Ovary (tissue), 9 donors: Measurements from ENCODE around the gene PXK. TPM values are rescaled to one million over a fixed set of nuclear protein-coding genes. Genes with fewer than 3 reads are reported as not detected.

Experiments used
- DNase-seq, 5 donors: peaks; one replicate each; pipeline ENCODE4 v3.0.0-alpha.2; 2019 to 2020
- H3K27ac ChIP-seq, 2 donors: fragments of 200-600 bp; one replicate each; pipeline versions ENCODE4 v1.5.1 to v1.8.0; 2019 to 2022
- H3K27me3 ChIP-seq: fragments of 200-600 bp; one replicate; pipeline ENCODE4 v1.8.0; 2022
- H3K36me3 ChIP-seq: fragments of 200-600 bp; sonication (generic); one replicate; pipeline ENCODE4 v1.5.1; 2019
- H3K4me1 ChIP-seq: one replicate; pipeline ENCODE4 v1.8.1; 2013; ENCODE audit warnings: mild to moderate bottlenecking, moderate library complexity; ENCODE audit not compliant: insufficient read depth
- H3K4me3 ChIP-seq: fragments of 200-600 bp; sonication (generic); one replicate; pipeline ENCODE4 v1.5.1; 2017
- H3K9me3 ChIP-seq, 2 donors: fragments of 200-600 bp in 1 of 2; sonication (generic) in 1 of 2; one replicate each; pipeline versions ENCODE4 v1.5.1 to v1.8.1; 2013 to 2019; ENCODE audit warnings: mild to moderate bottlenecking in 1 of 2, moderate library complexity in 1 of 2
- CTCF ChIP-seq, 3 donors: fragments of 450-650 bp in 2 of 3; fragments of 200-600 bp in 1 of 3; IDR thresholded peaks; one replicate each; pipeline versions ENCODE4 v1.5.1 to v1.8.0; 2016 to 2022; ENCODE audit warnings: antibody characterized with exemption in 3 of 3, mild to moderate bottlenecking in 1 of 3
- EP300 ChIP-seq: sonication (generic); formaldehyde crosslinking; IDR thresholded peaks from one replicate; pipeline ENCODE4 v1.6.1; 2017; ENCODE audit warnings: antibody characterized with exemption
- POLR2A ChIP-seq: fragments of 450-650 bp; IDR thresholded peaks from one replicate; pipeline ENCODE4 v1.6.1; 2017; ENCODE audit warnings: antibody characterized with exemption, mild to moderate bottlenecking, moderate library complexity
- WGBS, 3 donors: extraction: QIAGEN DNeasy Blood & Tissue Kit in 1 of 3; methylation state at CpG; one replicate each; pipeline versions ENCODE4 v1.1.5 to v1.1.7; 2013 to 2017; 5-methylcytosine and 5-hydroxymethylcytosine counted together
- intact Hi-C, 4 donors: fragments of 100-400 bp; cut with DNase I; formaldehyde crosslinking; loops; one replicate each; pipeline versions ENCODE4 v1.11.0 to v1.15.1; 2022 to 2023
- polyA plus RNA-seq, 2 donors: library from polyadenylated mRNA; stranded (reverse); fragments of 200-250 nt in 1 of 2; fragments of 350-450 nt in 1 of 2; fragmentation: Illumina TruSeq in 1 of 2; extraction: RNeasy Lipid Tissue Mini Kit (QIAGEN cat#74804) in 1 of 2; gene quantifications; one replicate each; pipeline ENCODE4 v1.2.3, GENCODE V29; 2013 to 2014
- total RNA-seq, 7 donors: library from RNA; depleted of rRNA in 2 of 7; stranded (reverse); fragments of >200 nt in 2 of 7; fragmentation: NEBNext Ultra II Directional in 3 of 7; extraction: Animal tissue kit (Norgen Biotek cat#: 25700) in 3 of 7; gene quantifications; one replicate each; pipeline versions ENCODE4 v1.1.0 to v1.2.4, GENCODE V29; 2016 to 2023
- donor health status: DM: no; HTN: no; CAD: no; lungs with moderate emphysema.
- donor health status: DM: no; HTN: no; CAD: no.
- donor health status: Bipolar disorder and iron deficiency.
- donor health status: DM: yes; HTN: yes; CAD: no.
- donor health status: DM: no; HTN: no; CAD: no.
- donor health status: DM: yes; HTN: yes; CAD: no.

The PXK gene
- total and polyA plus RNA-seq, 9 donors: 17.2 to 42.0 (median 25.9) TPM

- Histone ChIP-seq H3K36me3 (no peaks in the 10 kb centered on the region), H3K27ac (no peak overlapping the region), H3K27me3 (no peaks in the 10 kb centered on the region), H3K4me3 (no peak overlapping the region), H3K9me3 (no peaks in the 10 kb centered on the region), H3K4me1 (no peaks in the 10 kb centered on the region)
- DNase-seq: no peak
- WGBS, 3 donors: 63 to 72% (median 66%) methylated on average over 8 of the region's 8 CpGs
- intact Hi-C loops: no loop called here
- no peak for TF ChIP-seq POLR2A
- no peak for TF ChIP-seq EP300
- no peak for TF ChIP-seq CTCF (IDR thresholded peaks at IDR 0.05)
These were observed 90.1 kb downstream of the PXK start for GRCh38 chr3:58422756-58423325.

- no peaks in the 10 kb centered on the region for H3K4me1 ChIP-seq
- intact Hi-C loops: no loop called here
- 41 to 54% (median 44%) methylated on average over 8 of the region's 8 CpGs for whole genome bisulfite sequencing, 3 donors
- no peak overlapping the region for H3K4me3 ChIP-seq
- H3K9me3 ChIP-seq: no peaks in the 10 kb centered on the region
- no peaks in the 10 kb centered on the region for H3K36me3 ChIP-seq
- H3K27me3 ChIP-seq: no peaks in the 10 kb centered on the region
- H3K27ac ChIP-seq: no peak overlapping the region
- TF ChIP-seq EP300: no peak
- DNase-seq: no peak
These were observed 91.9 kb downstream of the PXK start for GRCh38 chr3:58424613-58425012.

- Histone ChIP-seq H3K27me3 (no peaks in the 10 kb centered on the region), H3K4me1 (no peaks in the 10 kb centered on the region), H3K9me3 (no peaks in the 10 kb centered on the region), H3K4me3 (no peak overlapping the region), H3K36me3 (no peaks in the 10 kb centered on the region), H3K27ac (no peak overlapping the region)
- intact Hi-C loops: no loop called here
- TF ChIP-seq POLR2A (no peak), EP300 (no peak), CTCF (IDR thresholded peaks at IDR 0.05) (no peak)
- 52 to 63% (median 58%) methylated on average over 2 of the region's 2 CpGs for WGBS, 3 donors
- no peak for DNase-seq
These were observed 93.1 kb downstream of the PXK start for GRCh38 chr3:58425782-58426181.

GRCh38 chr3:58427661-58428361 is 95.1 kb downstream of the PXK start:
- Histone ChIP-seq H3K36me3 (no peaks in the 10 kb centered on the region), H3K4me3 (no peak overlapping the region), H3K27me3 (no peaks in the 10 kb centered on the region), H3K9me3 (no peaks in the 10 kb centered on the region), H3K4me1 (peaks cover 3% of the 10 kb centered on the region), H3K27ac (no peak overlapping the region)
- 68 to 86% (median 75%) methylated on average over 7 of the region's 7 CpGs for WGBS, 3 donors
- intact Hi-C loops: no loop called here
- no peak for DNase-seq
- TF ChIP-seq EP300: no peak
- no peak for TF ChIP-seq CTCF (IDR thresholded peaks at IDR 0.05)
- TF ChIP-seq POLR2A: no peak

- peaks cover 5% of the 10 kb centered on the region for H3K4me1 ChIP-seq
- H3K4me3 ChIP-seq: no peak overlapping the region
- no peaks in the 10 kb centered on the region for H3K9me3 ChIP-seq
- no peaks in the 10 kb centered on the region for H3K27me3 ChIP-seq
- H3K36me3 ChIP-seq: no peaks in the 10 kb centered on the region
- WGBS, 3 donors: 55 to 71% (median 57%) methylated on average over 1 of the region's 1 CpG
- no peak for TF ChIP-seq CTCF (IDR thresholded peaks at IDR 0.05)
- no peak for TF ChIP-seq POLR2A
- no peak for DNase-seq
- intact Hi-C loops: no loop called here
- no peak overlapping the region for H3K27ac ChIP-seq
These were observed 97.0 kb downstream of the PXK start for GRCh38 chr3:58429657-58430056.
